H4 (cell line): ENCODE measurements around the gene DMAC2. TPM values are rescaled to one million over a fixed set of nuclear protein-coding genes. Genes with fewer than 3 reads are reported as not detected.
"Not testable (repeated sequence)": the region's sequence is repeated elsewhere in the genome, so short reads cannot be mapped to it uniquely, and the experiment has no call there.

Source experiments
- DNase-seq: peaks from one replicate; pipeline ENCODE4 v3.0.0-alpha.2; 2015; ENCODE audit warnings: low spot score
- total RNA-seq: library from RNA; depleted of rRNA; stranded (reverse); fragments of >200 nt; shearing (Covaris generic); gene quantifications from 2 replicates; pipeline ENCODE4 v1.2.3, GENCODE V29; 2014; rRNA removed

DMAC2 gene
- total RNA-seq, result 36.7 and 52.1 TPM in 2 replicates

- peak; percentile 98 for DNase-seq
These were observed at the start of gene DMAC2 for GRCh38 chr19:41439441-41440222. DMAC2 (minus strand) TSS chr19:41439912; CDS start chr19:41439899, 13 bp downstream.

GRCh38 chr19:41486953-41487352, 47.2 kb upstream of the DMAC2 start:
- not testable (repeated sequence) for DNase-seq

- DNase-seq, result no peak
These were observed 45.1 kb upstream of the DMAC2 start for GRCh38 chr19:41484822-41485221.

GRCh38 chr19:41480336-41480735, 40.6 kb upstream of the DMAC2 start:
- no peak for DNase-seq

- no peak for DNase-seq
These were observed 40.1 kb upstream of the DMAC2 start for GRCh38 chr19:41479757-41480191.

- DNase-seq, result no peak
These were observed 39.4 kb upstream of the DMAC2 start for GRCh38 chr19:41478875-41479756.

- no peak for DNase-seq
These were observed 38.5 kb upstream of the DMAC2 start for GRCh38 chr19:41478171-41478570.

GRCh38 chr19:41476583-41476982, 36.9 kb upstream of the DMAC2 start:
- no peak for DNase-seq

- DNase-seq, result not testable (repeated sequence)
These were observed 23.8 kb upstream of the DMAC2 start for GRCh38 chr19:41463257-41464256.

- no peak for DNase-seq
These were observed 22.8 kb upstream of the DMAC2 start for GRCh38 chr19:41462497-41462896.

- DNase-seq, result no peak
These were observed 17.5 kb upstream of the DMAC2 start for GRCh38 chr19:41457241-41457640.

GRCh38 chr19:41456342-41456918, 16.7 kb upstream of the DMAC2 start:
- no peak for DNase-seq

- no peak for DNase-seq
These were observed 16.2 kb upstream of the DMAC2 start for GRCh38 chr19:41455936-41456335.

- no peak for DNase-seq
These were observed 13.0 kb upstream of the DMAC2 start for GRCh38 chr19:41452584-41453275.

GRCh38 chr19:41449865-41450178, 10.1 kb upstream of the DMAC2 start:
- DNase-seq, result no peak

- DNase-seq, result peak; percentile 57
These were observed 9.6 kb upstream of the DMAC2 start for GRCh38 chr19:41449079-41449864.

GRCh38 chr19:41447732-41448332, 8.1 kb upstream of the DMAC2 start:
- no peak for DNase-seq

- DNase-seq, result no peak
These were observed 5.9 kb upstream of the DMAC2 start for GRCh38 chr19:41445575-41445974.

- no peak for DNase-seq
These were observed 4.2 kb upstream of the DMAC2 start for GRCh38 chr19:41443813-41444455.
